Measurements from ENCODE around the gene TSPAN13. TPM values are rescaled to one million over a fixed set of nuclear protein-coding genes. Genes with fewer than 3 reads are reported as not detected.

TSPAN13 gene
- total RNA-seq, 1 experiment from 2014 or later = 32.7 TPM

GRCh38 chr7:16726189-16726588 is 27.4 kb upstream of the TSPAN13 start (continued):
- TF ChIP-seq PRDM15 (CRISPR knock-in tag; IDR thresholded peaks at IDR 0.05) (no peak), ZNF317 (CRISPR knock-in tag; IDR thresholded peaks at IDR 0.05; ENCODE audit: borderline replicate concordance, low read depth) (no peak), NR1H2 (CRISPR knock-in tag; IDR thresholded peaks at IDR 0.05) (no peak), AFF4 (CRISPR knock-in tag; IDR thresholded peaks at IDR 0.05; ENCODE audit: borderline replicate concordance) (no peak), HMGA2 (CRISPR knock-in tag; IDR thresholded peaks at IDR 0.05) (no peak), ETV6 (CRISPR knock-in tag; IDR thresholded peaks at IDR 0.05) (no peak), ATF3 (CRISPR knock-in tag; conservative IDR thresholded peaks at IDR 0.05) (no peak), ZNF396 (CRISPR knock-in tag; IDR thresholded peaks at IDR 0.05; ENCODE audit: borderline replicate concordance) (no peak), NFE2L1 (CRISPR knock-in tag; IDR thresholded peaks at IDR 0.05) (no peak), E2F5 (CRISPR knock-in tag; IDR thresholded peaks at IDR 0.05) (no peak), EMX1 (CRISPR knock-in tag; IDR thresholded peaks at IDR 0.05) (no peak), GTF2I (CRISPR knock-in tag; conservative IDR thresholded peaks at IDR 0.05) (no peak)
- TF ChIP-seq, protein P1, sequence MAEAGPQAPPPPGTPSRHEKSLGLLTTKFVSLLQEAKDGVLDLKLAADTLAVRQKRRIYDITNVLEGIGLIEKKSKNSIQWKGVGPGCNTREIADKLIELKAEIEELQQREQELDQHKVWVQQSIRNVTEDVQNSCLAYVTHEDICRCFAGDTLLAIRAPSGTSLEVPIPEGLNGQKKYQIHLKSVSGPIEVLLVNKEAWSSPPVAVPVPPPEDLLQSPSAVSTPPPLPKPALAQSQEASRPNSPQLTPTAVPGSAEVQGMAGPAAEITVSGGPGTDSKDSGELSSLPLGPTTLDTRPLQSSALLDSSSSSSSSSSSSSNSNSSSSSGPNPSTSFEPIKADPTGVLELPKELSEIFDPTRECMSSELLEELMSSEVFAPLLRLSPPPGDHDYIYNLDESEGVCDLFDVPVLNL (CRISPR knock-in tag; IDR thresholded peaks at IDR 0.05; ENCODE audit: borderline replicate concordance, low read depth) = no peak
- TF ChIP-seq, protein P2, sequence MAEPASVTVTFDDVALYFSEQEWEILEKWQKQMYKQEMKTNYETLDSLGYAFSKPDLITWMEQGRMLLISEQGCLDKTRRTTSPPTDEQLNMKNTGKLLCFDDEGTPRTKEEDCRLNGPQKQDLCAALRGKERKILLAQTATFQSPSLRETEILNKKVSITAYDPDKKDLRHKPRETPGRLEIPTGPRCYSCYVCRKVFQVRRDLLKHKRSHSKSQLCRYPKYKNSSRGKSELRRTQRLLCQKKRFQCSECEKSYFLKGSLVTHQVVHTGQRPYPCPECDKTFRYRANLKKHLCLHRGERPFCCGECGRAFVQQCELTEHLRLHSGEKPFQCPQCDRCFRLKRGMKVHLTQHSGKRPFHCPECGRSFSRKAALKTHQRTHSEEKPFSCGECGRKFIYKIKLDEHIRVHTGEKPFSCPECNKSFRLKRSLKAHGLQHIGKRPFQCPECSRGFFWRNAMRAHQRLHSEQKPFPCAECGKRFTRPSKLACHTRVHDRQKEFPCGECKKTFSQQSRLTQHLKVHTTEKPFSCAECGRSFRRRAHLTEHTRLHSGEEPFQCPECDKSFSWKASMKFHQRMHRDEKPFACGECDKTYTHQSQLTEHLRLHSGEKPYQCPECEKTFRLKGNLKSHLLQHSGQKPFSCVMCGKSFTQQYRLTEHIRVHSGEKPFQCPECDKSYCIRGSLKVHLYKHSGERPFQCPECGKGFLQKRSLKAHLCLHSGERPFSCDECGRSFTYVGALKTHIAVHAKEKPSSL (CRISPR knock-in tag; conservative IDR thresholded peaks at IDR 0.05) = no peak
- TF ChIP-seq, protein P3, sequence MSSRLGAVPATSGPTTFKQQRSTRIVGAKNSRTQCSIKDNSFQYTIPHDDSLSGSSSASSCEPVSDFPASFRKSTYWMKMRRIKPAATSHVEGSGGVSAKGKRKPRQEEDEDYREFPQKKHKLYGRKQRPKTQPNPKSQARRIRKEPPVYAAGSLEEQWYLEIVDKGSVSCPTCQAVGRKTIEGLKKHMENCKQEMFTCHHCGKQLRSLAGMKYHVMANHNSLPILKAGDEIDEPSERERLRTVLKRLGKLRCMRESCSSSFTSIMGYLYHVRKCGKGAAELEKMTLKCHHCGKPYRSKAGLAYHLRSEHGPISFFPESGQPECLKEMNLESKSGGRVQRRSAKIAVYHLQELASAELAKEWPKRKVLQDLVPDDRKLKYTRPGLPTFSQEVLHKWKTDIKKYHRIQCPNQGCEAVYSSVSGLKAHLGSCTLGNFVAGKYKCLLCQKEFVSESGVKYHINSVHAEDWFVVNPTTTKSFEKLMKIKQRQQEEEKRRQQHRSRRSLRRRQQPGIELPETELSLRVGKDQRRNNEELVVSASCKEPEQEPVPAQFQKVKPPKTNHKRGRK (CRISPR knock-in tag; IDR thresholded peaks at IDR 0.05; ENCODE audit: borderline replicate concordance) = no peak

Measured in WTC11 (cell line).